Ecto neural progenitor cell (in vitro differentiated cells): ENCODE results near the gene LRRFIP1.
A peak's percentile ranks its signal among the peaks of the same experiment; 100 is the strongest.
"Not testable (repeated sequence)": the region's sequence is repeated elsewhere in the genome, so short reads cannot be mapped to it uniquely, and the experiment has no call there.

Experiments used
- DNase-seq: peaks from one replicate; pipeline ENCODE4 v3.0.0-alpha.2; 2018; ENCODE audit warnings: low spot score

LRRFIP1 gene

GRCh38 chr2:237774811-237775553 lies 147.6 kb downstream of the LRRFIP1 start:
- DNase-seq, result peak; percentile 63

- no peak for DNase-seq
These were observed 152.1 kb downstream of the LRRFIP1 start for GRCh38 chr2:237779521-237779920.

- DNase-seq, result no peak
These were observed 154.8 kb downstream of the LRRFIP1 start for GRCh38 chr2:237782181-237782580.

GRCh38 chr2:237783678-237784077 lies 156.3 kb downstream of the LRRFIP1 start:
- DNase-seq, result not testable (repeated sequence)

- no peak for DNase-seq
These were observed 159.5 kb downstream of the LRRFIP1 start for GRCh38 chr2:237786936-237787335.

GRCh38 chr2:237790353-237790752 lies 163.0 kb downstream of the LRRFIP1 start:
- no peak for DNase-seq

GRCh38 chr2:237791977-237792727 lies 164.8 kb downstream of the LRRFIP1 start:
- DNase-seq, result no peak

- DNase-seq, result no peak
These were observed 169.9 kb downstream of the LRRFIP1 start for GRCh38 chr2:237797253-237797652.

- no peak for DNase-seq
These were observed 171.1 kb downstream of the LRRFIP1 start, which contains the start of gene RBM44 for GRCh38 chr2:237798236-237799059. Gene RBM44 (plus strand): TSS chr2:237798779. CDS start chr2:237813610, 14,831 bp downstream.

- no peak for DNase-seq
These were observed 171.7 kb downstream of the LRRFIP1 start for GRCh38 chr2:237799060-237799428.

GRCh38 chr2:237801466-237801865 lies 174.1 kb downstream of the LRRFIP1 start:
- no peak for DNase-seq

GRCh38 chr2:237806334-237806733 lies 178.9 kb downstream of the LRRFIP1 start:
- DNase-seq, result no peak

GRCh38 chr2:237815637-237816036 lies 188.2 kb downstream of the LRRFIP1 start:
- no peak for DNase-seq

- DNase-seq, result no peak
These were observed 189.1 kb downstream of the LRRFIP1 start for GRCh38 chr2:237816531-237816930.

- no peak for DNase-seq
These were observed 190.7 kb downstream of the LRRFIP1 start for GRCh38 chr2:237818066-237818473.

- no peak for DNase-seq
These were observed 191.8 kb downstream of the LRRFIP1 start for GRCh38 chr2:237819231-237819630.

- no peak for DNase-seq
These were observed 193.0 kb downstream of the LRRFIP1 start for GRCh38 chr2:237820421-237820820.

- DNase-seq, result no peak
These were observed 196.2 kb downstream of the LRRFIP1 start for GRCh38 chr2:237823544-237823943.

GRCh38 chr2:237824085-237824484 lies 196.7 kb downstream of the LRRFIP1 start:
- no peak for DNase-seq

- no peak for DNase-seq
These were observed 200.1 kb downstream of the LRRFIP1 start for GRCh38 chr2:237827421-237827987.
